Gastroesophageal sphincter (tissue), 4 donors: ENCODE measurements around the gene ZNF235. TPM values are rescaled to one million over a fixed set of nuclear protein-coding genes. Genes with fewer than 3 reads are reported as not detected.

ENCODE experiments used
- ATAC-seq: fragments of 150-250 bp; one replicate; pipeline ENCODE4 v1.9.1; 2016; ENCODE audit warnings: mild to moderate bottlenecking, moderate library complexity
- H3K27ac ChIP-seq, 4 donors: fragments of 200-600 bp; sonication (generic) in 3 of 4; 1 replicate in 3 of 4; 2 replicates in 1 of 4; pipeline ENCODE4 v1.5.1; 2016 to 2019
- H3K27me3 ChIP-seq: fragments of 200-600 bp; sonication (generic); one replicate; pipeline ENCODE4 v1.5.1; 2019
- H3K36me3 ChIP-seq, 2 donors: fragments of 200-600 bp; sonication (generic); one replicate each; pipeline ENCODE4 v1.5.1; 2019; ENCODE audit warnings: control low read depth in 1 of 2
- H3K4me1 ChIP-seq, 3 donors: fragments of 200-600 bp; sonication (generic); 1 replicate in 2 of 3; 2 replicates in 1 of 3; pipeline ENCODE4 v1.5.1; 2016 to 2019; ENCODE audit warnings: control low read depth in 2 of 3
- H3K4me3 ChIP-seq, 2 donors: fragments of 200-600 bp; sonication (generic); one replicate each; pipeline ENCODE4 v1.5.1; 2019; ENCODE audit warnings: mild to moderate bottlenecking in 1 of 2, moderate library complexity in 1 of 2
- H3K9me3 ChIP-seq, 3 donors: fragments of 200-600 bp; sonication (generic); one replicate each; pipeline ENCODE4 v1.5.1; 2017 to 2019; ENCODE audit warnings: control low read depth in 2 of 3
- EP300 ChIP-seq: sonication (generic); formaldehyde crosslinking; IDR thresholded peaks from one replicate; pipeline ENCODE4 v1.6.1; 2017; ENCODE audit warnings: antibody characterized with exemption, mild to moderate bottlenecking
- POLR2A ChIP-seq, 2 donors: fragments of 450-650 bp; IDR thresholded peaks; one replicate each; pipeline ENCODE4 v1.6.1; 2017; ENCODE audit warnings: antibody characterized with exemption in 2 of 2, mild to moderate bottlenecking in 2 of 2, moderate library complexity in 1 of 2
- POLR2AphosphoS5 ChIP-seq: sonication (generic); formaldehyde crosslinking; IDR thresholded peaks from one replicate; pipeline ENCODE4 v1.6.1; 2017; ENCODE audit warnings: antibody characterized with exemption
- WGBS, 2 donors: methylation state at CpG; one replicate each; pipeline ENCODE4 v1.1.5; 2018; ENCODE audit warnings: low coverage in 1 of 2; 5-methylcytosine and 5-hydroxymethylcytosine counted together
- small RNA-seq, 4 donors: library from RNA; depleted of rRNA; stranded (forward); fragments of <200 nt; gene quantifications; one replicate each; pipeline ENCODE3, GENCODE V24; 2016
- total RNA-seq, 4 donors: library from RNA; depleted of rRNA; stranded (reverse); fragments of >200 nt; gene quantifications; one replicate each; pipeline ENCODE4 v1.1.0, GENCODE V29; 2016
- TF ChIP-seq, protein P1 (sequence below), 4 experiments: fragments of 200-600 bp in 2 of 4; fragments of 450-650 bp in 2 of 4; sonication (generic) in 1 of 4; IDR thresholded peaks; one replicate each; pipeline ENCODE4 v1.5.1; 2017 to 2019; ENCODE audit warnings: antibody characterized with exemption in 4 of 4, mild to moderate bottlenecking in 2 of 4, moderate library complexity in 2 of 4

The ZNF235 gene
- total RNA-seq, 4 donors from 2014 or later: 5.6 to 15.6 (median 7.9) TPM

DNA sequence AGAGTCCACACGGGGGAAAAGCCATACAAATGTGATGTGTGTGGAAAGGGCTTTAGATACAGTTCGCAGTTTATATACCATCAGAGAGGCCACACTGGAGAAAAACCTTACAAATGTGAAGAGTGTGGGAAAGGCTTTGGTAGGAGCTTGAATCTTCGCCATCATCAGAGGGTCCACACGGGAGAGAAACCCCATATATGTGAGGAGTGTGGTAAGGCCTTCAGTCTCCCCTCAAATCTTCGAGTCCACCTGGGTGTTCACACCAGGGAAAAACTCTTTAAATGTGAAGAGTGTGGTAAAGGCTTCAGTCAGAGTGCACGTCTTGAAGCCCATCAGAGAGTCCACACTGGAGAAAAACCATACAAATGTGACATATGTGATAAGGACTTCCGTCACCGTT is 68.4 kb downstream of the ZNF235 start:
- 93 to 97% methylated on average over 6 to 8 of the region's 8 CpGs for WGBS, 2 donors
- Histone ChIP-seq H3K4me1 (no peaks in the 10 kb centered on the region), H3K36me3 (peaks cover 28 to 84% of the 10 kb centered on the region in 2 donors), H3K27me3 (no peaks in the 10 kb centered on the region), H3K9me3 (peaks cover 3 to 98% (median 10%) of the 10 kb centered on the region in 3 donors), H3K4me3 (no peak overlapping the region), H3K27ac (no peak overlapping the region)
- no peak for ATAC-seq
- TF ChIP-seq, protein P1, sequence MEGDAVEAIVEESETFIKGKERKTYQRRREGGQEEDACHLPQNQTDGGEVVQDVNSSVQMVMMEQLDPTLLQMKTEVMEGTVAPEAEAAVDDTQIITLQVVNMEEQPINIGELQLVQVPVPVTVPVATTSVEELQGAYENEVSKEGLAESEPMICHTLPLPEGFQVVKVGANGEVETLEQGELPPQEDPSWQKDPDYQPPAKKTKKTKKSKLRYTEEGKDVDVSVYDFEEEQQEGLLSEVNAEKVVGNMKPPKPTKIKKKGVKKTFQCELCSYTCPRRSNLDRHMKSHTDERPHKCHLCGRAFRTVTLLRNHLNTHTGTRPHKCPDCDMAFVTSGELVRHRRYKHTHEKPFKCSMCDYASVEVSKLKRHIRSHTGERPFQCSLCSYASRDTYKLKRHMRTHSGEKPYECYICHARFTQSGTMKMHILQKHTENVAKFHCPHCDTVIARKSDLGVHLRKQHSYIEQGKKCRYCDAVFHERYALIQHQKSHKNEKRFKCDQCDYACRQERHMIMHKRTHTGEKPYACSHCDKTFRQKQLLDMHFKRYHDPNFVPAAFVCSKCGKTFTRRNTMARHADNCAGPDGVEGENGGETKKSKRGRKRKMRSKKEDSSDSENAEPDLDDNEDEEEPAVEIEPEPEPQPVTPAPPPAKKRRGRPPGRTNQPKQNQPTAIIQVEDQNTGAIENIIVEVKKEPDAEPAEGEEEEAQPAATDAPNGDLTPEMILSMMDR (IDR thresholded peaks at IDR 0.05): no peak
- TF ChIP-seq POLR2AphosphoS5 (no peak), EP300 (no peak), POLR2A (IDR thresholded peaks at IDR 0.05) (no peak)

Small RNA genes within 50 kb of the gene (small RNA-seq; reads per million reads assigned to genes)
- 0 reads per million in 4 donors for gene NDUFA3P1

Other genes with a start within 250 kb of the ZNF235 start
- 1 to 10 TPM; 2.0 to 2.5 (median 2.4) TPM for gene ZNF284, start 232.9 kb downstream of the ZNF235 start, total RNA-seq
- gene ZNF224, start 210.7 kb downstream of the ZNF235 start, total RNA-seq: 10 to 100 TPM; 12.5 to 33.0 (median 16.8) TPM
- 1 to 10 TPM; 4.3 to 4.5 (median 4.4) TPM for gene ZNF225, start 191.6 kb downstream of the ZNF235 start, total RNA-seq
- 1 to 10 TPM; 6.7 to 9.3 (median 7.1) TPM for gene ZNF234, start 163.5 kb downstream of the ZNF235 start, total RNA-seq
- gene ZNF226, start 139.9 kb downstream of the ZNF235 start, total RNA-seq: 10 to 100 TPM; 14.7 to 28.2 (median 20.5) TPM
- gene ZNF227, start 92.5 kb downstream of the ZNF235 start, total RNA-seq: 10 to 100 TPM; 10.6 to 19.3 (median 14.7) TPM
- 1 to 10 TPM in 3 of 4 donors, under 1 TPM in 1; 0.37 to 1.9 (median 1.4) TPM for gene ZNF233, start 45.1 kb downstream of the ZNF235 start, total RNA-seq
- gene ZNF112, start 51.7 kb upstream of the ZNF235 start, total RNA-seq: 10 to 100 TPM in 1 of 4 donors, 1 to 10 TPM in 3; 4.3 to 10.9 (median 5.1) TPM
- gene ZNF285, start 96.6 kb upstream of the ZNF235 start, total RNA-seq: 1 to 10 TPM; 2.7 to 6.6 (median 4.3) TPM
- gene ZNF229, start 143.4 kb upstream of the ZNF235 start, total RNA-seq: 1 to 10 TPM; 4.3 to 9.0 (median 5.3) TPM
- gene ZNF180, start 195.5 kb upstream of the ZNF235 start, total RNA-seq: 10 to 100 TPM in 2 of 4 donors, 1 to 10 TPM in 2; 7.3 to 12.7 (median 9.3) TPM
- not detected for gene CEACAM20, start 224.7 kb upstream of the ZNF235 start, total RNA-seq